ENCODE data around the gene NFIC.
"Not testable (repeated sequence)": the region's sequence is repeated elsewhere in the genome, so short reads cannot be mapped to it uniquely, and the experiment has no call there.

The NFIC gene

GRCh38 chr19:3420244-3420755 lies 53.9 kb downstream of the NFIC start:
- no peak for ATAC-seq
- no peak for TF ChIP-seq RARB (CRISPR knock-in tag; IDR thresholded peaks at IDR 0.05)
- TF ChIP-seq ZFP30 (CRISPR knock-in tag; IDR thresholded peaks at IDR 0.05) = no peak
- no peak for TF ChIP-seq ZC3H10 (CRISPR knock-in tag; IDR thresholded peaks at IDR 0.05)
- TF ChIP-seq GLIS3 (CRISPR knock-in tag; IDR thresholded peaks at IDR 0.05) = no peak
- TF ChIP-seq SNAI2 (CRISPR knock-in tag; IDR thresholded peaks at IDR 0.05) = no peak
- no peak for TF ChIP-seq OSR1 (CRISPR knock-in tag; IDR thresholded peaks at IDR 0.05)
- TF ChIP-seq TOX (CRISPR knock-in tag; IDR thresholded peaks at IDR 0.05; ENCODE audit: borderline replicate concordance) = no peak
- no peak for TF ChIP-seq ESRRG (CRISPR knock-in tag; IDR thresholded peaks at IDR 0.05)
- TF ChIP-seq ZNF70 (CRISPR knock-in tag; IDR thresholded peaks at IDR 0.05) = no peak
- TF ChIP-seq PPARA (CRISPR knock-in tag; IDR thresholded peaks at IDR 0.05; ENCODE audit: borderline replicate concordance) = no peak
- no peak for TF ChIP-seq ARNTL (CRISPR knock-in tag; IDR thresholded peaks at IDR 0.05; ENCODE audit: borderline replicate concordance, low read depth)
- TF ChIP-seq, protein P1, sequence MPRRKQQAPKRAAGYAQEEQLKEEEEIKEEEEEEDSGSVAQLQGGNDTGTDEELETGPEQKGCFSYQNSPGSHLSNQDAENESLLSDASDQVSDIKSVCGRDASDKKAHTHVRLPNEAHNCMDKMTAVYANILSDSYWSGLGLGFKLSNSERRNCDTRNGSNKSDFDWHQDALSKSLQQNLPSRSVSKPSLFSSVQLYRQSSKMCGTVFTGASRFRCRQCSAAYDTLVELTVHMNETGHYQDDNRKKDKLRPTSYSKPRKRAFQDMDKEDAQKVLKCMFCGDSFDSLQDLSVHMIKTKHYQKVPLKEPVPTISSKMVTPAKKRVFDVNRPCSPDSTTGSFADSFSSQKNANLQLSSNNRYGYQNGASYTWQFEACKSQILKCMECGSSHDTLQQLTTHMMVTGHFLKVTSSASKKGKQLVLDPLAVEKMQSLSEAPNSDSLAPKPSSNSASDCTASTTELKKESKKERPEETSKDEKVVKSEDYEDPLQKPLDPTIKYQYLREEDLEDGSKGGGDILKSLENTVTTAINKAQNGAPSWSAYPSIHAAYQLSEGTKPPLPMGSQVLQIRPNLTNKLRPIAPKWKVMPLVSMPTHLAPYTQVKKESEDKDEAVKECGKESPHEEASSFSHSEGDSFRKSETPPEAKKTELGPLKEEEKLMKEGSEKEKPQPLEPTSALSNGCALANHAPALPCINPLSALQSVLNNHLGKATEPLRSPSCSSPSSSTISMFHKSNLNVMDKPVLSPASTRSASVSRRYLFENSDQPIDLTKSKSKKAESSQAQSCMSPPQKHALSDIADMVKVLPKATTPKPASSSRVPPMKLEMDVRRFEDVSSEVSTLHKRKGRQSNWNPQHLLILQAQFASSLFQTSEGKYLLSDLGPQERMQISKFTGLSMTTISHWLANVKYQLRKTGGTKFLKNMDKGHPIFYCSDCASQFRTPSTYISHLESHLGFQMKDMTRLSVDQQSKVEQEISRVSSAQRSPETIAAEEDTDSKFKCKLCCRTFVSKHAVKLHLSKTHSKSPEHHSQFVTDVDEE (CRISPR knock-in tag; IDR thresholded peaks at IDR 0.05) = no peak
- no peak for TF ChIP-seq ZNF565 (CRISPR knock-in tag; conservative IDR thresholded peaks at IDR 0.05; ENCODE audit: low read depth)
- TF ChIP-seq, protein P2, sequence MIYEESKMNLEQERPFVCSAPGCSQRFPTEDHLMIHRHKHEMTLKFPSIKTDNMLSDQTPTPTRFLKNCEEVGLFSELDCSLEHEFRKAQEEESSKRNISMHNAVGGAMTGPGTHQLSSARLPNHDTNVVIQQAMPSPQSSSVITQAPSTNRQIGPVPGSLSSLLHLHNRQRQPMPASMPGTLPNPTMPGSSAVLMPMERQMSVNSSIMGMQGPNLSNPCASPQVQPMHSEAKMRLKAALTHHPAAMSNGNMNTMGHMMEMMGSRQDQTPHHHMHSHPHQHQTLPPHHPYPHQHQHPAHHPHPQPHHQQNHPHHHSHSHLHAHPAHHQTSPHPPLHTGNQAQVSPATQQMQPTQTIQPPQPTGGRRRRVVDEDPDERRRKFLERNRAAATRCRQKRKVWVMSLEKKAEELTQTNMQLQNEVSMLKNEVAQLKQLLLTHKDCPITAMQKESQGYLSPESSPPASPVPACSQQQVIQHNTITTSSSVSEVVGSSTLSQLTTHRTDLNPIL (CRISPR knock-in tag; IDR thresholded peaks at IDR 0.05; ENCODE audit: low read depth) = no peak
- TF ChIP-seq, protein P3, sequence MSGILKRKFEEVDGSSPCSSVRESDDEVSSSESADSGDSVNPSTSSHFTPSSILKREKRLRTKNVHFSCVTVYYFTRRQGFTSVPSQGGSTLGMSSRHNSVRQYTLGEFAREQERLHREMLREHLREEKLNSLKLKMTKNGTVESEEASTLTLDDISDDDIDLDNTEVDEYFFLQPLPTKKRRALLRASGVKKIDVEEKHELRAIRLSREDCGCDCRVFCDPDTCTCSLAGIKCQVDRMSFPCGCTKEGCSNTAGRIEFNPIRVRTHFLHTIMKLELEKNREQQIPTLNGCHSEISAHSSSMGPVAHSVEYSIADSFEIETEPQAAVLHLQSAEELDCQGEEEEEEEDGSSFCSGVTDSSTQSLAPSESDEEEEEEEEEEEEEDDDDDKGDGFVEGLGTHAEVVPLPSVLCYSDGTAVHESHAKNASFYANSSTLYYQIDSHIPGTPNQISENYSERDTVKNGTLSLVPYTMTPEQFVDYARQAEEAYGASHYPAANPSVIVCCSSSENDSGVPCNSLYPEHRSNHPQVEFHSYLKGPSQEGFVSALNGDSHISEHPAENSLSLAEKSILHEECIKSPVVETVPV (CRISPR knock-in tag; IDR thresholded peaks at IDR 0.05) = no peak

GRCh38 chr19:3420909-3421619 lies 54.7 kb downstream of the NFIC start:
- ATAC-seq = no peak
- TF ChIP-seq TOX (CRISPR knock-in tag; IDR thresholded peaks at IDR 0.05; ENCODE audit: borderline replicate concordance) (no peak), POU6F1 (CRISPR knock-in tag; IDR thresholded peaks at IDR 0.05; ENCODE audit: borderline replicate concordance, low read depth) (no peak), TCF4 (CRISPR knock-in tag; IDR thresholded peaks at IDR 0.05; ENCODE audit: borderline replicate concordance) (no peak), ZFP30 (CRISPR knock-in tag; IDR thresholded peaks at IDR 0.05) (no peak), ZNF8 (CRISPR knock-in tag; IDR thresholded peaks at IDR 0.05) (no peak), GLIS3 (CRISPR knock-in tag; IDR thresholded peaks at IDR 0.05) (no peak), ZNF565 (CRISPR knock-in tag; conservative IDR thresholded peaks at IDR 0.05; ENCODE audit: low read depth) (no peak), BACH2 (CRISPR knock-in tag; IDR thresholded peaks at IDR 0.05; ENCODE audit: borderline replicate concordance) (no peak), OSR1 (CRISPR knock-in tag; IDR thresholded peaks at IDR 0.05) (no peak)
- TF ChIP-seq, protein P1 (CRISPR knock-in tag; IDR thresholded peaks at IDR 0.05) = no peak
- TF ChIP-seq, protein P2 (CRISPR knock-in tag; IDR thresholded peaks at IDR 0.05; ENCODE audit: low read depth) = no peak

DNA sequence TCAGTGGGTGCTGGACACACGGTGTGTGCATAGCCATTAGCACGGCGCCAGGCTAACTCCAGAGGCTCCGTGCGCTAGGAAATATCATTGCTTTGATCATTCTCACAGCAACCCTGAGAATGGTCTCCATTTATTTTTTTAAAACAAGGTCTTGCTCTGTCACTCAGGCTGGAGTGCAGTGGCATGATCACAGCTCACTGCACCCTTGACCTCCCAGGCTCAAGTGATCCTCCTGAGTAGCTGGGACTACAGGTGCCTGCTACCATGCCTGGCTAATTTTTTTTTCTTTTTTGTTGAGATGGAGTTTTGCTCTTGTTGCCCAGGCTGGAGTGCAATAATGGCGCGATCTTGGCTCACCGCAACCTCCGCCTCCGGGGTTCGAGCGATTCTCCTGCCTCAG lies 55.3 kb downstream of the NFIC start:
- ATAC-seq = not testable (repeated sequence)
